ENCODE data around the gene WIPF2. TPM values are rescaled to one million over a fixed set of nuclear protein-coding genes. Genes with fewer than 3 reads are reported as not detected.

The WIPF2 gene
- total and polyA plus RNA-seq, 2 donors from 2014 or later = 9.9 to 36.4 TPM

DNA sequence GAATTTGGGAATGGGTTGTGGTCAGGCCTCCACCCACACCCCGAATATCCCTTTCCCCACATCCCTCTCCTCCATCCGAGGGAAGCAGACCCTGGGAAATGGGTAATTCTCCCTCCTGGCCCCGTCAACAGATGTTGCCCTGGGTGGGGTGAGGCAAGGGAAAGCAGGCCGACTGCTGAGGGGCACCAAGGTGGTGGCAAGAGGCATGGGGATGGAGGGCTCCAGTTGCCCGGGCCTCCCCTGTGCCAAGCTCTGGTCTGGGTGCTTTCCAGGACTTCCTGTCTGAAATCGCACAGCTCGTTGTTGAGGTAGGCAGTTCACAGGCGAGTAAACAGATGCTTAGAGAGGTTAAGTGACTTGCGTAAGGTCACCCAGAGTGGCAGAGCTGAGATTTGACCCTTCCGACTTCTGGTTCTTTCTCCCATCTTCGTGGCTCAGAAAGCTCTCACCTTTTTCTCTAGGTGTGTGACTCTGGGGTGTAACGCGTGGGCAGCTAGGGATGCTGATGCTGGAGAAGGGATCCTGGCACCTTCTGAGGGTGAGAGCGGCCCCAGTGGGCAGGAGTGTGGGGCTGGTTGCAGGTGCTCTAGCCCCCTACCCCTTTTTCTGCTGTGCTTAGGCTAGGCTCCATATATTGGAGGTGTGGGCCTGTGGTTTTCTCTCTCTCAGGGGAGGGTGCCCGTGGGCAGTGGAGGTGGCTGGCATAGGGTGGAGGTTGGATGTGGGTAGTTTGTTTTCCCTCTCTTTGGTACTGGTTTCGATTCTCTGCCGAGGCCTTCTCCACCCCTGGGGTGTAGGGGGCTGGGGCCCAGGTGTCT lies 107.1 kb downstream of the WIPF2 start:
- FAIRE-seq = no peak
- peak in 2 of 5 donors; percentile 40 to 69 for DNase-seq
- Histone ChIP-seq H3K9ac (ENCODE audit: low read length in 3 of 3) (peak overlapping the region in 1 of 3 donors; percentile 62), H3K4me3 (ENCODE audit: low read length in 3 of 3) (no peak overlapping the region), H3K27me3 (ENCODE audit: control insufficient read depth, insufficient read depth, low read length) (no peaks in the 10 kb centered on the region), H3K27ac (ENCODE audit: low read depth in 2 of 2, low read length in 2 of 2) (peak overlapping the region; percentile 52 to 53), H3K9me3 (ENCODE audit: control insufficient read depth in 2 of 3, insufficient read depth in 1 of 3, low read length in 3 of 3) (no peaks in the 10 kb centered on the region), H3K36me3 (ENCODE audit: control insufficient read depth in 2 of 3, insufficient read depth in 3 of 3, low read length in 3 of 3) (no peaks in the 10 kb centered on the region), H3K4me1 (ENCODE audit: control insufficient read depth in 2 of 3, insufficient read depth in 2 of 3, low read depth in 1 of 3, low read length in 3 of 3) (peaks cover 0 to 88% (median 74%) of the 10 kb centered on the region in 3 donors)
- intact Hi-C loops (cut with DNase I) = no loop called here
- TF ChIP-seq, protein P1, sequence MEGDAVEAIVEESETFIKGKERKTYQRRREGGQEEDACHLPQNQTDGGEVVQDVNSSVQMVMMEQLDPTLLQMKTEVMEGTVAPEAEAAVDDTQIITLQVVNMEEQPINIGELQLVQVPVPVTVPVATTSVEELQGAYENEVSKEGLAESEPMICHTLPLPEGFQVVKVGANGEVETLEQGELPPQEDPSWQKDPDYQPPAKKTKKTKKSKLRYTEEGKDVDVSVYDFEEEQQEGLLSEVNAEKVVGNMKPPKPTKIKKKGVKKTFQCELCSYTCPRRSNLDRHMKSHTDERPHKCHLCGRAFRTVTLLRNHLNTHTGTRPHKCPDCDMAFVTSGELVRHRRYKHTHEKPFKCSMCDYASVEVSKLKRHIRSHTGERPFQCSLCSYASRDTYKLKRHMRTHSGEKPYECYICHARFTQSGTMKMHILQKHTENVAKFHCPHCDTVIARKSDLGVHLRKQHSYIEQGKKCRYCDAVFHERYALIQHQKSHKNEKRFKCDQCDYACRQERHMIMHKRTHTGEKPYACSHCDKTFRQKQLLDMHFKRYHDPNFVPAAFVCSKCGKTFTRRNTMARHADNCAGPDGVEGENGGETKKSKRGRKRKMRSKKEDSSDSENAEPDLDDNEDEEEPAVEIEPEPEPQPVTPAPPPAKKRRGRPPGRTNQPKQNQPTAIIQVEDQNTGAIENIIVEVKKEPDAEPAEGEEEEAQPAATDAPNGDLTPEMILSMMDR (IDR thresholded peaks at IDR 0.05; ENCODE audit: borderline replicate concordance, extremely low read depth, insufficient read depth) = no peak

DNA sequence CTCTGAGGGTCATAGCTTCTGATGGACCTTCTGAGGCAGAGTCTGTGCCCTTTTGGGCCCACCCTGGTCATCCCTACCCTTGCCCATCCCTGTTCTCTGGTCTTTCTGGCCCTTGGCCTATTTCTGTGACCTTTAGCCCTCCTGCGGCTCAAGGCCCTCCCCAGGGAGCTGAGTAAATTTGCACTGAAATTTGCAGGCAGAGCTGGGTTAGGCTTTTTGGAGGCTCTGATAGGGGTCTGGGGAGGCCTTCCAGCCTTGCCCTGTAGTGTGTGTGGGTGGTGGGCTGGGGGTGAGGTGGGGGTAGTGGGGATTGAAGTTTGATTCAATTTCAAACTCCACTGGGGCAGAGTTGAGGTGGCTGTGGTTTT lies 107.7 kb downstream of the WIPF2 start:
- H3K4me1 ChIP-seq (ENCODE audit: control insufficient read depth in 2 of 3, insufficient read depth in 2 of 3, low read depth in 1 of 3, low read length in 3 of 3) = peaks cover 0 to 88% (median 71%) of the 10 kb centered on the region in 3 donors
- H3K4me3 ChIP-seq (ENCODE audit: low read length in 3 of 3) = no peak overlapping the region
- FAIRE-seq = no peak
- no peaks in the 10 kb centered on the region for H3K36me3 ChIP-seq (ENCODE audit: control insufficient read depth in 2 of 3, insufficient read depth in 3 of 3, low read length in 3 of 3)
- no peaks in the 10 kb centered on the region for H3K9me3 ChIP-seq (ENCODE audit: control insufficient read depth in 2 of 3, insufficient read depth in 1 of 3, low read length in 3 of 3)
- peak in 1 of 5 donors; percentile 32 for DNase-seq
- intact Hi-C loops (cut with DNase I) = no loop called here
- TF ChIP-seq, protein P1 (IDR thresholded peaks at IDR 0.05; ENCODE audit: borderline replicate concordance, extremely low read depth, insufficient read depth) = no peak
- no peaks in the 10 kb centered on the region for H3K27me3 ChIP-seq (ENCODE audit: control insufficient read depth, insufficient read depth, low read length)
- H3K9ac ChIP-seq (ENCODE audit: low read length in 3 of 3) = peak overlapping the region in 1 of 3 donors; percentile 62
- H3K27ac ChIP-seq (ENCODE audit: low read depth in 2 of 2, low read length in 2 of 2) = peak overlapping the region; percentile 52 to 53

DNA sequence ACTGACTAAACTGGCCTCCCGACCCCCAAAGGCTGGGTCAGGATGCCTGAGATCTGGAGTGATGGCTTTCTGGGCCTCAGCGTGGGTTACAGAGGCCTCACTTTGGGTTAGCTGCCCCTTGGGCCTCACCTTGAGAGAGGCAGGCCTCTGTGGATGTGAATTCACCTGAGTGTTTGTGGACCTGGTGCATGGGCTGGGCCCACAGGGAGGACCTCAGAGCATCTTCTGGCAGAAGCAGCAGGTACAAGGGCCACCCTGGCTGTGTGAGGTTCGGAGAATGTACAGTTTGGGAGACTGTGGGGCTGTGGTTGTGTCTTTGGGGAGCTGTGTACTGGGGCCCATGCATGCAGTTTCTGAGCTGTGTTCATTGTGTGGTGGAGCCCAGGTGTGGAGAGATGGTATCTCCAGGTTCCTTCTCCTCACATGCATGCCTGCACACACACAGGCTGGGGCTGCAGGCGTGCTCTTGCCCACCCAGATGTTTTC lies 108.2 kb downstream of the WIPF2 start:
- no peak overlapping the region for H3K9ac ChIP-seq (ENCODE audit: low read length in 3 of 3)
- TF ChIP-seq, protein P1 (IDR thresholded peaks at IDR 0.05; ENCODE audit: borderline replicate concordance, extremely low read depth, insufficient read depth) = no peak
- intact Hi-C loops (cut with DNase I) = no loop called here

More for the DNA sequence above, 108.2 kb downstream of the WIPF2 start:
- no peak for FAIRE-seq
- H3K4me1 ChIP-seq (ENCODE audit: control insufficient read depth in 2 of 3, insufficient read depth in 2 of 3, low read depth in 1 of 3, low read length in 3 of 3) = peaks cover 0 to 87% (median 68%) of the 10 kb centered on the region in 3 donors
- no peak overlapping the region for H3K4me3 ChIP-seq (ENCODE audit: low read length in 3 of 3)
- H3K27ac ChIP-seq (ENCODE audit: low read depth in 2 of 2, low read length in 2 of 2) = peak overlapping the region; percentile 36 to 52
- DNase-seq = peak in 1 of 5 donors; percentile 43
- H3K9me3 ChIP-seq (ENCODE audit: control insufficient read depth in 2 of 3, insufficient read depth in 1 of 3, low read length in 3 of 3) = no peaks in the 10 kb centered on the region
- no peaks in the 10 kb centered on the region for H3K36me3 ChIP-seq (ENCODE audit: control insufficient read depth in 2 of 3, insufficient read depth in 3 of 3, low read length in 3 of 3)
- no peaks in the 10 kb centered on the region for H3K27me3 ChIP-seq (ENCODE audit: control insufficient read depth, insufficient read depth, low read length)
